H1 (cell line): ENCODE results near the gene UTP15. TPM values are rescaled to one million over a fixed set of nuclear protein-coding genes. Genes with fewer than 3 reads are reported as not detected.

Experiments used
- CTCF ChIA-PET: fragments of 300-600 bp; sonication (Branson Sonifier 250); formaldehyde crosslinking; loops from one replicate; lab custom pipeline; 2021; ENCODE audit not compliant: partially characterized antibody; lab: Charles Lee
- POLR2A ChIA-PET: fragments of 300-600 bp; sonication (Branson Sonifier 250); formaldehyde crosslinking; loops from one replicate; lab custom pipeline; 2021; ENCODE audit warnings: inconsistent platforms; ENCODE audit not compliant: partially characterized antibody; lab: Charles Lee
- DNase-seq, 2 experiments: peaks; one replicate each; pipeline versions ENCODE4 v3.0.0 to v3.0.0-alpha.2; 2010 to 2022; ENCODE audit warnings: low spot score in 2 of 2, low read depth in 1 of 2, mixed read lengths in 1 of 2
- FAIRE-seq: peaks from 2 replicates; lab custom pipeline; 2011; peaks lifted over from hg19 to GRCh38; lab: Jason Lieb, UNC
- H2AFZ ChIP-seq: 2 replicates; pipeline ENCODE4 v1.8.1; 2012; ENCODE audit warnings: low read length, inconsistent platforms
- H2AK5ac ChIP-seq: 2 replicates; pipeline ENCODE4 v1.6.1; 2013; ENCODE audit warnings: low read depth, low read length
- H2BK120ac ChIP-seq: replicated peaks from 2 replicates; pipeline ENCODE3; 2013; ENCODE audit warnings: low read depth, low read length, inconsistent platforms
- H2BK12ac ChIP-seq: 2 replicates; pipeline ENCODE4 v1.6.1; 2013; ENCODE audit warnings: low read depth, low read length
- H2BK15ac ChIP-seq: 2 replicates; pipeline ENCODE4 v1.6.1; 2013; ENCODE audit warnings: low read length
- H2BK20ac ChIP-seq: 2 replicates; pipeline ENCODE4 v1.6.1; 2013; ENCODE audit warnings: low read length
- H2BK5ac ChIP-seq: 2 replicates; pipeline ENCODE4 v1.6.1; 2013; ENCODE audit warnings: low read depth, low read length
- H3K14ac ChIP-seq: 2 replicates; pipeline ENCODE4 v1.6.1; 2013; ENCODE audit warnings: inconsistent platforms; ENCODE audit not compliant: insufficient read length
- H3K18ac ChIP-seq: 2 replicates; pipeline ENCODE4 v1.6.1; 2013; ENCODE audit warnings: low read length; ENCODE audit errors: extremely low read depth
- H3K23ac ChIP-seq: 2 replicates; pipeline ENCODE4 v1.6.1; 2013; ENCODE audit warnings: inconsistent platforms; ENCODE audit not compliant: insufficient read length
- H3K23me2 ChIP-seq: 2 replicates; pipeline ENCODE4 v1.6.1; 2013; ENCODE audit warnings: low read depth, low read length
- H3K27ac ChIP-seq: 2 replicates; pipeline ENCODE4 v1.6.1; 2011; ENCODE audit warnings: low read depth, low read length, inconsistent platforms
- H3K27me3 ChIP-seq, 4 experiments: replicated peaks in 1 of 4; 1 replicate in 1 of 4; 2 replicates in 3 of 4; pipeline versions ENCODE4 v1.6.1 to v1.8.1; 2011 to 2013; ENCODE audit warnings: low read length in 3 of 4, mild to moderate bottlenecking in 3 of 4, inconsistent platforms in 2 of 4, mixed read lengths in 2 of 4, moderate library complexity in 1 of 4; ENCODE audit not compliant: control insufficient read depth in 3 of 4, insufficient read depth in 3 of 4; ENCODE audit errors: extremely low read depth in 1 of 4
- H3K36me3 ChIP-seq, 4 experiments: 2 replicates each; pipeline versions ENCODE4 v1.6.1 to v1.8.1; 2011 to 2013; ENCODE audit warnings: mild to moderate bottlenecking in 4 of 4, low read length in 3 of 4, moderate library complexity in 2 of 4, control low read depth in 1 of 4, inconsistent platforms in 1 of 4; ENCODE audit not compliant: insufficient read depth in 4 of 4, control insufficient read depth in 2 of 4
- H3K4ac ChIP-seq: replicated peaks from 2 replicates; pipeline ENCODE3; 2013; ENCODE audit warnings: low read length, low read depth, mixed read lengths, inconsistent platforms; ENCODE audit not compliant: insufficient read length
- H3K4me1 ChIP-seq, 4 experiments: replicated peaks in 1 of 4; 1 replicate in 1 of 4; 2 replicates in 3 of 4; pipeline versions ENCODE4 v1.6.1 to v1.8.1; 2011 to 2013; ENCODE audit warnings: low read length in 3 of 4, inconsistent platforms in 2 of 4, mixed read lengths in 1 of 4; ENCODE audit not compliant: insufficient read depth in 4 of 4, control insufficient read depth in 3 of 4
- H3K4me2 ChIP-seq, 2 experiments: 2 replicates each; pipeline versions ENCODE4 v1.6.1 to v1.8.1; 2011 to 2013; ENCODE audit warnings: low read depth in 2 of 2, low read length in 2 of 2, control low read depth in 1 of 2, inconsistent platforms in 1 of 2, mild to moderate bottlenecking in 1 of 2; ENCODE audit not compliant: insufficient read depth in 1 of 2
- H3K4me3 ChIP-seq, 4 experiments: fragments of 200-600, 300-600 bp in 1 of 4; sonication (generic), shearing (Covaris generic), sonication (Bioruptor Twin) in 1 of 4; 2 replicates each; pipeline versions ENCODE4 v1.5.1 to v1.8.1; 2011 to 2016; ENCODE audit warnings: low read length in 4 of 4, low read depth in 3 of 4, control low read depth in 2 of 4, inconsistent platforms in 2 of 4, mild to moderate bottlenecking in 2 of 4, mixed read lengths in 1 of 4, moderate library complexity in 1 of 4; ENCODE audit not compliant: insufficient read depth in 2 of 4; ENCODE audit errors: extremely low read depth in 1 of 4
- H3K56ac ChIP-seq: replicated peaks from 2 replicates; pipeline ENCODE3; 2013; ENCODE audit warnings: low read depth, mild to moderate bottlenecking, mixed read lengths, low read length, inconsistent platforms; ENCODE audit not compliant: insufficient read length
- H3K79me1 ChIP-seq: 2 replicates; pipeline ENCODE4 v1.6.1; 2013; ENCODE audit warnings: low read depth, low read length, control low read depth
- H3K79me2 ChIP-seq, 2 experiments: 2 replicates each; pipeline versions ENCODE4 v1.6.1 to v1.8.1; 2012 to 2013; ENCODE audit warnings: low read length in 2 of 2, mild to moderate bottlenecking in 2 of 2, inconsistent platforms in 1 of 2; ENCODE audit not compliant: insufficient read depth in 2 of 2, control insufficient read depth in 1 of 2
- H3K9ac ChIP-seq, 4 experiments: replicated peaks in 1 of 4; 1 replicate in 1 of 4; 2 replicates in 3 of 4; pipeline versions ENCODE4 v1.6.1 to v1.8.1; 2011 to 2013; ENCODE audit warnings: low read depth in 3 of 4, low read length in 3 of 4, control low read depth in 2 of 4, mild to moderate bottlenecking in 2 of 4, moderate library complexity in 2 of 4, inconsistent platforms in 1 of 4; ENCODE audit errors: extremely low read depth in 1 of 4
- H3K9me3 ChIP-seq, 2 experiments: 2 replicates each; pipeline versions ENCODE4 v1.6.1 to v1.8.1; 2012 to 2013; ENCODE audit warnings: mild to moderate bottlenecking in 2 of 2, moderate library complexity in 2 of 2, control low read depth in 1 of 2, inconsistent platforms in 1 of 2, low read depth in 1 of 2, low read length in 1 of 2, mixed read lengths in 1 of 2; ENCODE audit not compliant: insufficient read depth in 2 of 2
- H4K20me1 ChIP-seq, 2 experiments: replicated peaks in 1 of 2; 2 replicates each; pipeline versions ENCODE3 to v1.8.1; 2011 to 2013; ENCODE audit warnings: inconsistent platforms in 2 of 2, low read length in 2 of 2, mild to moderate bottlenecking in 1 of 2; ENCODE audit not compliant: insufficient read depth in 2 of 2, control insufficient read depth in 1 of 2
- H4K5ac ChIP-seq: 2 replicates; pipeline ENCODE4 v1.6.1; 2013; ENCODE audit warnings: low read length, low read depth, mixed read lengths, inconsistent platforms; ENCODE audit not compliant: insufficient read length
- H4K8ac ChIP-seq: 2 replicates; pipeline ENCODE4 v1.8.0; 2013; ENCODE audit warnings: mild to moderate bottlenecking, moderate library complexity, low read length, inconsistent platforms; ENCODE audit not compliant: insufficient read depth; ENCODE audit errors: extremely low read depth
- H4K91ac ChIP-seq: replicated peaks from 2 replicates; pipeline ENCODE3; 2013; ENCODE audit warnings: low read length, mixed read lengths, inconsistent platforms; ENCODE audit not compliant: insufficient read length
- CTBP2 ChIP-seq: IDR thresholded peaks from 2 replicates; pipeline ENCODE4 v1.7.0; 2011; ENCODE audit warnings: borderline replicate concordance, mild to moderate bottlenecking, moderate library complexity, mixed read lengths, low read length; ENCODE audit not compliant: insufficient read depth, insufficient read length
- POLR2A ChIP-seq, 2 experiments: IDR thresholded peaks; 1 replicate in 1 of 2; 2 replicates in 1 of 2; pipeline ENCODE4 v1.6.1; 2011; ENCODE audit warnings: low read depth in 2 of 2, low read length in 2 of 2, mild to moderate bottlenecking in 2 of 2; ENCODE audit errors: control extremely low read depth in 1 of 2
- SAP30 ChIP-seq: fragments of 300-600 bp; sonication (generic); IDR thresholded peaks from 2 replicates; pipeline ENCODE4 v1.7.1; 2012; ENCODE audit warnings: low read length, moderate library complexity, mild to moderate bottlenecking, inconsistent platforms; ENCODE audit not compliant: insufficient read depth, insufficient replicate concordance
- TAF1 ChIP-seq: IDR thresholded peaks from 2 replicates; pipeline ENCODE4 v1.6.1; 2011; ENCODE audit warnings: mild to moderate bottlenecking, low read depth, low read length
- USF2 ChIP-seq: IDR thresholded peaks from 2 replicates; pipeline ENCODE4 v1.6.1; 2011; ENCODE audit warnings: low read length, improper control_type of control experiment
- WGBS, 2 experiments: shearing (Covaris generic) in 1 of 2; methylation state at CpG; one replicate each; pipeline versions ENCODE4 v1.1.6 to v1.1.7; 2013 to 2015; ENCODE audit warnings: low lambda C conversion rate in 2 of 2, mixed read lengths in 2 of 2, inconsistent platforms in 1 of 2, low coverage in 1 of 2, missing lambda C conversion rate in 1 of 2; ENCODE audit not compliant: insufficient replicate concordance in 2 of 2, insufficient coverage in 1 of 2, insufficient read length in 1 of 2; ENCODE audit errors: extremely low coverage in 1 of 2, missing lambda C conversion rate in 1 of 2; 5-methylcytosine and 5-hydroxymethylcytosine counted together
- polyA plus RNA-seq, 7 experiments: library from polyadenylated mRNA; depleted of rRNA in 3 of 7; stranded (reverse) in 5 of 7; unstranded in 2 of 7; fragments of >200 nt in 5 of 7; fragments of 200-250 nt in 2 of 7; gene quantifications; 1 replicate in 5 of 7; 2 replicates in 1 of 7; 4 replicates in 1 of 7; pipeline versions ENCODE4 v1.2.1 to v1.2.3, GENCODE V29; 2011 to 2013; ENCODE audit warnings: missing spikeins in 2 of 7, mixed read lengths in 2 of 7
- total RNA-seq: library from RNA; stranded (reverse); fragmentation: NEBNext Ultra II Directional; extraction: Animal tissue kit (Norgen Biotek cat#: 25700); gene quantifications from 2 replicates; pipeline ENCODE4 v1.2.1, GENCODE V29; 2021

UTP15 gene
- total and polyA plus RNA-seq, 2 of the 8 experiments (the other 6 are each of a cell fraction or from before 2014, with no cell fraction given) = 14.3 to 33.6 TPM

- no peak overlapping the region for H4K91ac ChIP-seq
- no peak overlapping the region for H3K4ac ChIP-seq
- no peak overlapping the region for H2BK12ac ChIP-seq
- no peak overlapping the region for H3K27ac ChIP-seq
- H3K18ac ChIP-seq = no peak overlapping the region
- no peak overlapping the region for H3K9ac ChIP-seq
- no peak overlapping the region for H4K5ac ChIP-seq
- POLR2A ChIA-PET = interaction anchor here (0.7 kb wide), 1 partner anchor 26 kb away, joined by 4 read pairs; no protein-coding TSS in a partner anchor
- no peak for TF ChIP-seq CTBP2
- no peak for TF ChIP-seq USF2
- no peak for TF ChIP-seq TAF1
- TF ChIP-seq POLR2A (IDR thresholded peaks at IDR 0.05; ENCODE audit: control extremely low read depth in 1 of 2, low read depth in 2 of 2, low read length in 2 of 2) = no peak
- TF ChIP-seq SAP30 = no peak
- no peak overlapping the region for H2AK5ac ChIP-seq
- H3K27me3 ChIP-seq = no peaks in the 10 kb centered on the region
- H2BK15ac ChIP-seq = no peak overlapping the region
- DNase-seq (no peak), FAIRE-seq (no peak)
- no peak overlapping the region for H2BK5ac ChIP-seq
- H2BK20ac ChIP-seq = no peak overlapping the region
- no peak overlapping the region for H3K4me3 ChIP-seq
- H3K79me1 ChIP-seq = no peaks in the 10 kb centered on the region
- H3K23me2 ChIP-seq = no peaks in the 10 kb centered on the region
- no peak overlapping the region for H3K23ac ChIP-seq
- no peak overlapping the region for H2AFZ ChIP-seq
- no peak overlapping the region for H3K4me2 ChIP-seq
- H3K4me1 ChIP-seq = 0 out of 7 replicates have a peak, but pooled peaks cover 0 to 4% (median 0%) of the 10 kb centered on the region in 4 experiments
- no peak overlapping the region for H3K56ac ChIP-seq
- H4K8ac ChIP-seq = no peak overlapping the region
- CTCF ChIA-PET = interaction anchor here (1.1 to 1.6 kb wide), 4 partner anchors 10 to 59 kb away, joined by 3 to 9 read pairs (median 4); no protein-coding TSS in a partner anchor
- no peaks in the 10 kb centered on the region for H4K20me1 ChIP-seq
- no peaks in the 10 kb centered on the region for H3K9me3 ChIP-seq
- no peaks in the 10 kb centered on the region for H3K36me3 ChIP-seq
- 91% methylated on average over 3 of the region's 3 CpGs; no CpG with 5 or more reads in 1 of the 2 experiments for WGBS, 2 experiments
- no peak overlapping the region for H3K14ac ChIP-seq
- no peaks in the 10 kb centered on the region for H3K79me2 ChIP-seq
- H2BK120ac ChIP-seq = no peak overlapping the region
Observed at GRCh38 chr5:73525606-73526203, 39.8 kb upstream of the UTP15 start.
